CD14-positive monocyte (primary cell): ENCODE measurements around the gene MCC. TPM values are rescaled to one million over a fixed set of nuclear protein-coding genes. Genes with fewer than 3 reads are reported as not detected.
A peak's percentile ranks its signal among the peaks of the same experiment; 100 is the strongest.

ENCODE experiments used
- DNase-seq, 3 donors: peaks; one replicate each; pipeline ENCODE4 v3.0.0-alpha.2; 2011 to 2022
- H2AFZ ChIP-seq: 2 replicates; pipeline ENCODE4 v1.6.0; 2012; ENCODE audit warnings: mild to moderate bottlenecking, low read depth, low read length, inconsistent platforms; ENCODE audit not compliant: insufficient read depth, poor library complexity, severe bottlenecking
- H3K27ac ChIP-seq, 2 donors: 1 replicate in 1 of 2; 2 replicates in 1 of 2; pipeline ENCODE4 v1.5.1; 2012 to 2013; ENCODE audit warnings: low read length in 2 of 2, control low read depth in 1 of 2, inconsistent platforms in 1 of 2, low read depth in 1 of 2, mild to moderate bottlenecking in 1 of 2
- H3K27me3 ChIP-seq, 2 donors: one replicate each; pipeline versions ENCODE4 v1.6.0 to v1.6.1; 2011 to 2013; ENCODE audit warnings: low read length in 2 of 2; ENCODE audit not compliant: control insufficient read depth in 2 of 2, insufficient read depth in 2 of 2
- H3K36me3 ChIP-seq, 2 donors: replicated peaks in 1 of 2; 1 replicate in 1 of 2; 2 replicates in 1 of 2; pipeline versions ENCODE4 v1.5.1 to v1.6.1; 2012 to 2013; ENCODE audit warnings: low read length in 2 of 2, control low read depth in 1 of 2, inconsistent platforms in 1 of 2, mild to moderate bottlenecking in 1 of 2; ENCODE audit not compliant: insufficient read depth in 2 of 2, control insufficient read depth in 1 of 2
- H3K4me1 ChIP-seq, 2 donors: 1 replicate in 1 of 2; 2 replicates in 1 of 2; pipeline versions ENCODE4 v1.5.1 to v1.6.1; 2012 to 2013; ENCODE audit warnings: low read length in 2 of 2, control low read depth in 1 of 2, inconsistent platforms in 1 of 2, mild to moderate bottlenecking in 1 of 2, moderate library complexity in 1 of 2; ENCODE audit not compliant: insufficient read depth in 2 of 2, control insufficient read depth in 1 of 2
- H3K4me2 ChIP-seq: replicated peaks from 2 replicates; pipeline ENCODE3; 2012; ENCODE audit warnings: low read length, moderate library complexity, mild to moderate bottlenecking; ENCODE audit not compliant: poor library complexity, severe bottlenecking; ENCODE audit errors: extremely low read depth
- H3K4me3 ChIP-seq, 3 experiments: fragments of 200-600 bp in 1 of 3; sonication (generic) in 1 of 3; replicated peaks in 1 of 3; 1 replicate in 2 of 3; 2 replicates in 1 of 3; pipeline ENCODE4 v1.5.1; 2011 to 2013; ENCODE audit warnings: low read length in 3 of 3, mild to moderate bottlenecking in 3 of 3, control low read depth in 2 of 3, low read depth in 2 of 3, inconsistent platforms in 1 of 3, moderate library complexity in 1 of 3
- H3K79me2 ChIP-seq: 2 replicates; pipeline ENCODE4 v1.6.0; 2012; ENCODE audit warnings: mild to moderate bottlenecking, control low read depth, inconsistent platforms, low read length, moderate library complexity; ENCODE audit not compliant: insufficient read depth
- H3K9ac ChIP-seq: 2 replicates; pipeline ENCODE4 v1.6.0; 2017; ENCODE audit warnings: low read length, mild to moderate bottlenecking; ENCODE audit not compliant: insufficient read depth, poor library complexity, severe bottlenecking
- H3K9me3 ChIP-seq, 2 donors: replicated peaks in 1 of 2; 1 replicate in 1 of 2; 2 replicates in 1 of 2; pipeline versions ENCODE4 v1.5.1 to v1.6.1; 2012 to 2013; ENCODE audit warnings: low read length in 2 of 2, control low read depth in 1 of 2; ENCODE audit not compliant: control insufficient read depth in 1 of 2, insufficient read depth in 1 of 2
- H4K20me1 ChIP-seq: 2 replicates; pipeline ENCODE4 v1.6.0; 2012; ENCODE audit warnings: mild to moderate bottlenecking, low read length, control low read depth, moderate library complexity; ENCODE audit not compliant: insufficient read depth
- H3K27ac Mint-ChIP-seq, 7 donors: one replicate each; pipeline ENCODE4 v1.8.0; 2020; ENCODE audit warnings: mild to moderate bottlenecking in 7 of 7, mixed read lengths in 7 of 7, moderate library complexity in 6 of 7, inconsistent platforms in 2 of 7
- H3K27me3 Mint-ChIP-seq, 3 donors: one replicate each; pipeline ENCODE4 v1.8.0; 2021 to 2022; ENCODE audit warnings: low read depth in 3 of 3, mild to moderate bottlenecking in 3 of 3, mixed read lengths in 3 of 3, moderate library complexity in 3 of 3, inconsistent platforms in 1 of 3
- H3K36me3 Mint-ChIP-seq, 2 donors: one replicate each; pipeline ENCODE4 v1.8.0; 2020; ENCODE audit warnings: mixed read lengths in 2 of 2, inconsistent platforms in 1 of 2, mild to moderate bottlenecking in 1 of 2
- H3K4me1 Mint-ChIP-seq: one replicate; pipeline ENCODE4 v1.8.0; 2020; ENCODE audit warnings: mild to moderate bottlenecking, mixed read lengths
- H3K4me3 Mint-ChIP-seq, 2 donors: one replicate each; pipeline ENCODE4 v1.8.0; 2020; ENCODE audit warnings: mild to moderate bottlenecking in 2 of 2, mixed read lengths in 2 of 2, moderate library complexity in 1 of 2
- H3K9me3 Mint-ChIP-seq, 7 donors: one replicate each; pipeline ENCODE4 v1.8.0; 2020 to 2022; ENCODE audit warnings: mixed read lengths in 7 of 7, mild to moderate bottlenecking in 6 of 7, moderate library complexity in 6 of 7, inconsistent platforms in 2 of 7
- WGBS: methylation state at CpG from one replicate; pipeline ENCODE4 v1.1.5; 2013; ENCODE audit warnings: missing lambda C conversion rate; ENCODE audit not compliant: insufficient coverage; 5-methylcytosine and 5-hydroxymethylcytosine counted together
- intact Hi-C, 2 donors: fragments of 100-400 bp; cut with micrococcal nuclease; formaldehyde crosslinking; loops; one replicate each; pipeline versions ENCODE4 v1.15.0 to v1.15.1; 2023
- polyA plus RNA-seq, 3 donors: library from polyadenylated mRNA; depleted of rRNA in 1 of 3; unstranded in 2 of 3; stranded (reverse) in 1 of 3; fragments of 300-500 nt in 2 of 3; fragments of >200 nt in 1 of 3; fragmentation: Illumina TruSeq in 2 of 3; gene quantifications; 1 replicate in 2 of 3; 2 replicates in 1 of 3; pipeline ENCODE4 v1.2.3, GENCODE V29; 2012 to 2021
- TF ChIP-seq, protein P1 (sequence below): fragments of 200-600 bp; IDR thresholded peaks from one replicate; pipeline ENCODE4 v1.8.0; 2022; ENCODE audit warnings: antibody characterized with exemption, mild to moderate bottlenecking

MCC gene
- polyA plus RNA-seq, 3 donors, result 0.09 TPM; not detected in 2

DNA sequence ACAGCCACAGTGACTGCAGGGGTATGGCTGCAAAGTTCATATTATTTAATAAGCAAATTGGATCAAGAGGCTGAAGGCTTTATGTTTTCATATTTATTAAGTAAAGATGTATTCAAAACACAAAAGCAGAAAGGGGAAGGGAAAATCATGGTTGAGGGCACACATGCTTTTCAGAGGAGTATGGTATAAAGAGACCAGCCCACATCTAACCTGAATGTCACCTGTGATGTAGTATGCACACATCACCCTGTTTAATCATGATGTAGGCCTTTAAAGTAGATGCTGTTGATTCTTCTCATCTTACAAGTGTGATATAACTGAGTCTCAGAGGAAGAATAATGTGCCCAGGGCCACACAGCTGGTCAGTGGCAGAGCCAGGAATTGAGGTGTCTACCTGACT, 299.8 kb downstream of the MCC start:
- H3K27ac ChIP-seq, result no peak overlapping the region
- no peaks in the 10 kb centered on the region for H3K79me2 ChIP-seq
- H3K9ac ChIP-seq, result no peak overlapping the region
- Mint-ChIP-seq H3K36me3 (no peaks in the 10 kb centered on the region), H3K4me3 (no peak overlapping the region), H3K27me3 (peaks cover 3 to 7% (median 3%) of the 10 kb centered on the region in 3 donors), H3K27ac (no peak overlapping the region), H3K4me1 (no peaks in the 10 kb centered on the region), H3K9me3 (peaks cover 0 to 6% (median 0%) of the 10 kb centered on the region in 7 donors)
- intact Hi-C loops, result no loop called here
- no peaks in the 10 kb centered on the region for H3K36me3 ChIP-seq
- H2AFZ ChIP-seq, result no peak overlapping the region
- no peak overlapping the region for H3K4me2 ChIP-seq
- no peak for DNase-seq
- peaks cover 0 to 2% of the 10 kb centered on the region in 2 donors for H3K27me3 ChIP-seq
- no peak overlapping the region for H3K4me3 ChIP-seq
- no peaks in the 10 kb centered on the region for H3K9me3 ChIP-seq
- no peaks in the 10 kb centered on the region for H4K20me1 ChIP-seq
- TF ChIP-seq, protein P1, sequence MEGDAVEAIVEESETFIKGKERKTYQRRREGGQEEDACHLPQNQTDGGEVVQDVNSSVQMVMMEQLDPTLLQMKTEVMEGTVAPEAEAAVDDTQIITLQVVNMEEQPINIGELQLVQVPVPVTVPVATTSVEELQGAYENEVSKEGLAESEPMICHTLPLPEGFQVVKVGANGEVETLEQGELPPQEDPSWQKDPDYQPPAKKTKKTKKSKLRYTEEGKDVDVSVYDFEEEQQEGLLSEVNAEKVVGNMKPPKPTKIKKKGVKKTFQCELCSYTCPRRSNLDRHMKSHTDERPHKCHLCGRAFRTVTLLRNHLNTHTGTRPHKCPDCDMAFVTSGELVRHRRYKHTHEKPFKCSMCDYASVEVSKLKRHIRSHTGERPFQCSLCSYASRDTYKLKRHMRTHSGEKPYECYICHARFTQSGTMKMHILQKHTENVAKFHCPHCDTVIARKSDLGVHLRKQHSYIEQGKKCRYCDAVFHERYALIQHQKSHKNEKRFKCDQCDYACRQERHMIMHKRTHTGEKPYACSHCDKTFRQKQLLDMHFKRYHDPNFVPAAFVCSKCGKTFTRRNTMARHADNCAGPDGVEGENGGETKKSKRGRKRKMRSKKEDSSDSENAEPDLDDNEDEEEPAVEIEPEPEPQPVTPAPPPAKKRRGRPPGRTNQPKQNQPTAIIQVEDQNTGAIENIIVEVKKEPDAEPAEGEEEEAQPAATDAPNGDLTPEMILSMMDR, result no peak
- no peaks in the 10 kb centered on the region for H3K4me1 ChIP-seq

DNA sequence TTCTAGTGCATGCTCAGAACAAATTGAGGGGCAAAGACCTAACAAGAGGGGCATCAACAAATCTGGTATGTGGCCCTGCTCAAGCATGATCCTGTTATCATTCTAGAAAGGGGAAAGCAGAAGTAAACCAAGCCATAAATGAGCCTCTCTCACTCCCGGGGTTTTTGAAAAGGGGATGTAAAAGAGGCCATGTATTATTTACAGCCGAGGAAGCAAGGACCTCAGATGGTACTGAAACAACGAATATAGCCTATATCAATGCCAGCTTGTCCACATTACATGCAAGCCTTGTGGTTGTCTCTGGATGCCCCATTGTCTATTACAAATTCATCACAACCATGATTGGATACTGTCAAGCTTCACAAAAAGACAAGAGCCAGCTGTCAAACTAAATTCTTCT, 300.3 kb downstream of the MCC start:
- WGBS, result 0% methylated on average over 1 of the region's 3 CpGs
- Histone ChIP-seq H4K20me1 (no peaks in the 10 kb centered on the region), H3K4me1 (no peaks in the 10 kb centered on the region), H2AFZ (no peak overlapping the region), H3K36me3 (no peaks in the 10 kb centered on the region), H3K9ac (no peak overlapping the region), H3K4me3 (no peak overlapping the region), H3K27ac (no peak overlapping the region), H3K4me2 (no peak overlapping the region), H3K79me2 (no peaks in the 10 kb centered on the region), H3K27me3 (peaks cover 0 to 2% of the 10 kb centered on the region in 2 donors), H3K9me3 (no peaks in the 10 kb centered on the region)
- Mint-ChIP-seq H3K36me3 (no peaks in the 10 kb centered on the region), H3K9me3 (peaks cover 0 to 2% (median 0%) of the 10 kb centered on the region in 7 donors), H3K27ac (peak overlapping the region in 1 of 7 donors; percentile 32), H3K27me3 (peaks cover 4 to 7% (median 5%) of the 10 kb centered on the region in 3 donors), H3K4me3 (no peak overlapping the region), H3K4me1 (no peaks in the 10 kb centered on the region)
- DNase-seq, result no peak
- TF ChIP-seq, protein P1, result no peak
- intact Hi-C loops, result no loop called here
